GM20431 (cell line): Measurements from ENCODE around the gene CTTNBP2.

Experiments
- in situ Hi-C: fragments of 300-500 bp; cut with MseI, MboI; formaldehyde crosslinking; loops from one replicate; pipeline ENCODE4 v1.15.0; 2020; ENCODE audit warnings: low sequenced_read_pairs; ENCODE audit not compliant: unreplicated experiment

The CTTNBP2 gene

DNA sequence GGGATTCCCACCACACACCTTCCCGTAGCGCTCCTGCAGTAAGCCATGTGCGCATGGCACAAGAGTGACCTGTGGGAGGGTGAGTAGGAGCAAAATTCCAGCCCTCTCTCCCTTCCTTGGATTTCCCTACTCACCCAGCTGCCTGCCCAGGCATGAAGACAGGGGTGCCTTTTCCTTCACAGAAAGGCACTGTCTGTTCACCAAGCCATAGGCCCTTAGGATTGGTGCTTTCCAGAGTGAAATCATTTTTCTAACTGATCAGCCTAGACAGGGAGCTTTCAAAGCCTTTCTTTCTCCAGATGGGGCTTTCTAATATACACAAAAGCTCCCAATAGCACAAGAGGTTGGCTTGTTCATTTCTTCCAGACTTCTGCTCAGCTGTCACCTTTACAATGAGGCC lies 79.7 kb downstream of the CTTNBP2 start:
- in situ Hi-C loops = no loop called here

DNA sequence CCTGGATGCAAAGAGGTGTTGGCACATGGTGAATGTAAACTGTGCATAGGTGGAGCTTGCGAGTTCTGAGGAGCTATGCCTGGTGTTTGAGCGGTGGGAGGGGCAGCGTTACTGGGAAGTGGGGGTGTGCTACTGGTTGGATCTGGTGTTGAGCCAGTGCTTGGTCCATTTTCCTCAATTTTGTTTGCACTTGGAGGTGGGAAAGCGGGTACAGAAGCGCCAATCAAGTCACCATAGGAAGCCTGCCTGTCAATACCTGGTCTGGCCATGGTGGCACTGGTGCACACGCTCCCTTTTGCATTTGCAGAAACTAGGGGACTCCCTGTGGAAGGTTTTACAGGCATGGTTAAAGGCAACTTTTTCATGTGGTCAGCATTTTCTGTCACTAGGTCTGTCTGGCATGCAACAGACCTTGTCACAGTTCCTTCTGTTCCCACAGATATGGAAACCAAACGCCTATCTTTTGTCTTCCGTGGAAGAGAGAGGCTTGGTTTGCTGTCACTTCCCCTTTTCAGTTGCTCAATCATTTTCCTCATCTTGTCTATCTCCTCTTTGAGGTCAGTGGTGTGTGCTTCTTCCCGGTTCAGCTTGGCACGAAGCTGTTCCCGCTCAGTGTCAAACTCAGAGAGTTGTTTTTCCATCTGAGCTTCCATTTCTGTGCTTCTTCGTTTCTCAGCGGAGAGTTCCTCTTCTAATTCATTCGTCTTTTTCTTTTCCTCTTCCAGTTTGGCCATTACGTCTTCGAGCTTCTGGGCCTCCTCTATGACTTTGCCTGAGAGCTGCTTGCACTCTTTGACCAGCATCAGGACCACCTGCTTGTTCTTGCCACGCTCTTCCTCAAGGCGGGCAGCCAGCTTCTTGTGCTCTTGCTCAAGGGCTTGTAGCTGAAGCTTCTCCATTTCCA lies 81.1 kb downstream of the CTTNBP2 start:
- in situ Hi-C loops = no loop called here

DNA sequence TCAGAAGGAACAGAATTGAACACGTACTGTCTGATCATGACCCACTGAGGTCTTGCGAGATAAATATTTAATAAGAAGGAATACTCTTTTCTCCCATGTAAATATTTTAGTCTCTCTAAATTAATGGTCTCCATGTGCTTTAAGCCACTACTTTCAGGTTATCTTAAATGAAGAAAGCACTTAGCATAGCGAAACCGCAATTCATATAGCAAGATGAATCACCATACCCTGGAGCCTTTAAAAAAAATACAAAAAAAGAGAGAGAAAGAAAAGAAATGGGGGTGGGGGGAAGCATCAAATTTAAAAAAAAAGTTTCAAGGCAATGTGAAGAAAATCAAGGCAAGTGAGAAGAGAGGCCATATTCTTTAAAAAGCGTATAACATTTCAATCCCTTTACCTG lies 82.5 kb downstream of the CTTNBP2 start:
- in situ Hi-C loops = no loop called here

DNA sequence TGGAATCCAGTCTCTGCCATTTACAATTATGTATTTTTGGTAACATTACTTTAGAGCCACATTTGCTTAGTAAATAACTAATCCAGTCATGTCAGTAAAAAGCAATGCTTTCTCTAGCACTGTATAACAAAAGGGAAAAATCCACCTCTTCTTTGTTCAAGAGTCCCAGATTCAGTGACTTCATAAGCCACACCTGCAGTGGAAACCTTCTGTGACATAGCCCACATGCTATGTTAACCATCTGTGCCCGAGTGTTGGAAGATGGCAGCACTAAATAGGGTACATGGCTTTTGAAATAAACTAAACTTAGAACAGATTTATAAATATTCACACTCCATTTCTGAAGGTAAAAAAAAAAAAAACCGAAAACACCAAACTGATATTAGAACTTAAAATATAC lies 83.0 kb downstream of the CTTNBP2 start:
- in situ Hi-C loops = no loop called here

DNA sequence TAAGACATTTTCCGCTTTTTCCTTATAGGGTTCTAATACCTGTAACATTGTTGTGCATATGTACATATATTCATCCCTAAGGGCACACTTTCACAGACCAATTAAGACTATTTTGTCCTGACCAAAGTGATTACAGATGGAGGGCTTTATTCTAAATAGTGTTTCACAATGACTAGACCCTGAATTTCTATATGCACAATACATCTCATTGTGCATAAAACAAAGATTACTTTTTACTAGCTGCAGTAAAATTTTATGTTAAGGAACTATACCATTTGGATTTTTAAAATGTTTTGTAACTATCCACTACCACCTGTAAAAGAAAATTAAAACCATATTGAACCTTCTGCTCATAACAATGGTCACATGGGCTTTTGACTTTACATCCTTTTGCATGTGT lies 87.8 kb downstream of the CTTNBP2 start:
- in situ Hi-C loops = no loop called here

DNA sequence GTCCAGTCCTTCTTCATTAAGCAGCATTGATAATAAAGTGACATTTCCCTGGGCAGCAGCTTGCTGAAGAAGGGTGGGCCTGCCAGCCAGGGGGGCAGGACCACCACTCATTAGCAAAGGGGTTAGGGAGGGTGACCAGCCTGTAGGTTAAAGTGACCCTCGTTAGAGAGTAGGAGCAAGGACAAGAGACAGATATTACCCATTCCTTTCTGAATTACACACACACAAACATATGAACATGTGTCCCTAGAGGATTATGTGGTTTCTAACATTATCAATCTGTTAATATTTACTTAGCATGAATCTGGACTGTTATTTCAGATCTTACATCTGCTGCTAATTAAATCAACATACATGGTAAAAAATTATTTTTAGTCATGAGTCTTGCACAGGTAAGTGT lies 88.9 kb downstream of the CTTNBP2 start:
- in situ Hi-C loops = no loop called here

DNA sequence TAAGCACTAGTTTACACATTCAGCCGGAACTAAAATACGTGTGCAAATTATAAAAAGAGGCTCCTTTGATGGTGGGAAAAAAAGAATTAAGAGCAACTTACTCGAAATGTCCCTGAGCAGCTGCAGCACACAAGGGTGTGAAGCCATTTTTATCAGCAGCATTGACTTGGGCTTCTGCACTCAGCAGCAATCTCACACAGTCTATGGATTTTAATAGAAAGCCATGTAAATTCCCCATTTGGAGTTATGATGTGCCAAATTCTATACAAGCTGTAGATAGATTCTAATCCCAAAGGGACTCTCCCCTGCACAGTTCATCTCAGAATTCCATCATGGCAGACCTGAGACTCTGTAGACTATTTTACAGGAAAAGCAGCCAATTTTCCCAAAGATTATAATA lies 90.5 kb downstream of the CTTNBP2 start:
- in situ Hi-C loops = no loop called here

DNA sequence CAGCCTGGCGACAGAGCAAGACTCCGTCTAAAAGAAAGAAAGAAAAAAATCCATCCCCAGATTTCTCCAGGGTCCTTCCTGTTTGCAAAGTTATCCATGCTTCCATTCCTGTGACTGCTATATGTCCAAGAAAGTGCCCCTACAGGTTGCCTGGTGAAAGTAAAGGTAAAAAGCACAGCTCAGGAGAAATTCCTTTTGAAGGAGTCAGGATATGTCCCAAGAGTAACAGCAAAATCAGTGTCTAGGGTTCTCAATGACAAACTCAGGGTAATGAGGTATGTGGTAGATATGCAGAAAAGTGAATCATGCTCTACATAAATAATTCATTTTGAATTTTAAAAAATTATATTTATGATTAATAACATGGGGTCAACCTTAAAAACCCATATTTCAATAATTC lies 91.5 kb downstream of the CTTNBP2 start:
- in situ Hi-C loops = no loop called here

DNA sequence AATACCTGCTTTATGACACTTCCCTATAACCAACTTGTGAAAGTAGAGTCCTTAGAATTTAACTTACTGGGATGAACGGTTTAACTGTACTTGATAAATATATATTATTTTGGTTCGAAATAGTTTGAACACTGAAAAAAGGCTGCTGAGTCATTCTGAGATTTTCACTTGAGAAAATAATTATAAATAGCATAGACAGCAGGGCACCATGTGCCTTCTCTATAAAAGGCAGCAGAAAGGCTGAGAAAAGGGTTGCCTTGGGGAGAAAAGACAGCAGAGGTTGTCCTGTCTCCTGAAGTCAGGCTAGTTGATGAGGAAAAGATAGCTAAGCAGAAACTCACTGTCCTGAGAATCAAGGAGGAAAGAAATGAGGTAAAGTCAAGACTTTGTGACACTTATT lies 92.4 kb downstream of the CTTNBP2 start:
- in situ Hi-C loops = no loop called here

DNA sequence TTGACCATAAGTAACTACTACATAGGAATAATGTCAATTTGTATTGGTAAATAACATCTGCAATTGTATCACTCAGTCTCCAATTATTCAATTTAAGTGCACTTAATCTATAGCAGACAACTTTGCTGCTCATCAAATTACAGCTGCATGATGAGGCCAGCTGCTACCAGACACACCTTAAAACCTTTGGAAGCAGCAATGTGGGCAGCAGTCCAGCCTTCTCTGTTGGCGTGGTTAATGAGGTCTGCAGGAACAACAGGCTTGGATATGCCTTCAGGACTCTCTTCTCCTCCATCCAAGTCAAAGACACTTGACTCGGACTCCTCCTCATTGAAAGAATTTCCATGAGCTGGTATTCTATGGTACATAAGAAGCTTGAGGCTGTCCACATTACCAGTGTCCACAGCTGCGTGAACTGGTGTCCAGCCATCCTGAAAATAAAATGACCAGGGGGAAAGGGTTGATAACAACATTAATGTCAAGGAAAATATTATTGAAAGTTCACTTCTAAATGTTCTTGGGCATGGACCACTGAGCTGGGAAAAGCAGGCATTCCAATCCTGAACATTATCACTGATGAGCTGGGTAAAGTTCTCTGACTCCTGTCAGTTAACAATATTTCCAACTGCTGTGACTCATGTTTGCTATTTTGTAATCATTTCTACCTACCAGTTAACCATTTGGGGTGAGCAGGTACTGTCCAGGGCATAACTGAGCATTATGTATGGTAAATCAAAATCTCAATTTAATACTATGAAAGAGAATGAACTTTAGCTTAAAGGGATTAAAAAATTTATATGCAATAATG lies 95.7 kb downstream of the CTTNBP2 start:
- in situ Hi-C loops = no loop called here

DNA sequence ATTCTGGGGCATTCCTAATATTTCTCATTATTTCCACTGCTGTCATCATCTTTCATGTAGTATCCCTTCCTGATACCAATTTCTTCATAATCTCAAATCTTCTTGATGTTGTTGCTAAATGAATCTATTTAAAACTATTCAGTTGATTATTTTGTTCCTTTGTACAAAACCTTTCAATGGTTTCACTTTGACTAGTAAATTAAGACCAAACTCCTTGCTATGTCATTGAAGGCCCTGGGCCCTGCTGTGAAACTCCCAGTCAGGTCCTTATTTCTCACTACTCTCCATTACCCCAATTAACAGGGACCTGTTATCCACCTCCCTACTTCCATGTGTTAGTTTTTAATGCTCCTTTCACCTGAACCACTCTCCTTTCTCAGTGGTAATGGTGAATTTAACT lies 97.0 kb downstream of the CTTNBP2 start:
- in situ Hi-C loops = no loop called here

DNA sequence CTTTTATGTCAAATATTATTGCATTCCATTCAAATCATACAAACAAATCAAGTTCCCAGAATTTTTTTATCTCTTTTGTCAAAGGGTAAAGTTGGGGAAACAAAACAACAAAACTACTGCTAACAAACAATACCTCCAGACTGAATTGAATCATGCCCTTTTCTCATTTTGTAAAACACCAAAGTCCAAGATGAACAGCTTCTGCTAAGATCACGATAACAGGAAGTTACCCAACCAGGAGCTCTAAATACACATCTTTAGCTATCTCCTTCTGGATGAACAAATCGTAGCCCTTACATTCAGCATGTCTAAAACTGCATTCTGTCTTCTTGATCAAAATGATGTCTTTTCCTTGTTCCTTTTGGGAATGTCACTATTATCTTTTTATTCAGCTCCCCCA lies 97.4 kb downstream of the CTTNBP2 start:
- in situ Hi-C loops = no loop called here

DNA sequence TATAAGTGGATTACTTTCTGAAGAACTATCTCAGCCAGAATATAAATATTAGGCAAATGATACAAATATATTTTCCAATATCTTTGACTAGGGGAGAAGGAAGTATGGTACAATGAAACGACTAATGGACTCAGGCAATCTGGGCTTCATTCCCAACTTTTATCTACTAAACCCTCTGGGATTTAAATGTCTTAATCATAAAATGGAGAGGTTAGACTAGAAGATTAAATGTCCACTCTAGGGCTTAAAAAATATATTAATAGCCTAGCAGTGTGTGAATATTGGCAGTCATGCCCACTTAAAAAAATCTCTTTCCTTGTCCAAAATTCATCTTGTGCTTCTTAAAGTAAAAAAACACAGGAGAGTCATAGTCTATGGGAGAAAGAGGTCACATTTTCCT lies 98.3 kb downstream of the CTTNBP2 start:
- in situ Hi-C loops = no loop called here

DNA sequence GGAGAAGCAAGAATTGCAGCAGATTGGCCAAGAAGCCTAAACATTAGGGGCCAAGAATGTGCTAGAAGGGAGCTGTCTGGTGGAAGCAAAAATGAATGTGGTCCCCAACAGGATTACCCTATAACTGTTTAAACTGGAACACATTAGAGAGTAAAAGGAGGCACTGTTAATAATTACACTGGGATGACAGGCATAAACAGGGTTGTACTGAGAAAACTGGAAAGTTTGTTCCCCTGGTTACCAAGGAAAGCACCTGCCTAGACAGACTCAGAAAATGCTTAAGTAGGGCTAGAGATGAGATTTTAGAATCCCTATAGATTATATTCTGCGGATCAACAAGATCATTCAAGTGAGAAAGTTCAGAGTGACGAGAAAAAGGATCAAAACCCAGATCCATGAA lies 100.8 kb downstream of the CTTNBP2 start:
- in situ Hi-C loops = no loop called here

DNA sequence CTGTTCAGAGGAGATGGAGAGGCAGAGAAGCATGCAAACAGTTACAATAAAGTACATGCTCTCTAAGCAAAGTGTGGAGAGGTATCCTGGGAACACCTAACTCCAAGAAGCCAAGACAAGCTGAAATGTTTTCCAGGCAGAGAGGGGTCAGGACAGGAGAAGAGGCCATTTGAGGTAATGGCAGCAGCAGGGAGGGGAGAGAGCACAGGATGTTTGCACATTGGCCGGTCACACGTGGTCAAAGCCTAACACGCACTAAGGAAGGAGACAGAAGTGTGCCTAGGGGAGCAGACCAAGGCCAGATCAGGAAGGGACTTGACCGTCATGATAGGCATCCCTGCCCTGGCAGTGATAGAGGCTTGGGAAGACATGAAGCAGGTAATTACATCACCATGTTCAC lies 101.5 kb downstream of the CTTNBP2 start:
- in situ Hi-C loops = no loop called here

DNA sequence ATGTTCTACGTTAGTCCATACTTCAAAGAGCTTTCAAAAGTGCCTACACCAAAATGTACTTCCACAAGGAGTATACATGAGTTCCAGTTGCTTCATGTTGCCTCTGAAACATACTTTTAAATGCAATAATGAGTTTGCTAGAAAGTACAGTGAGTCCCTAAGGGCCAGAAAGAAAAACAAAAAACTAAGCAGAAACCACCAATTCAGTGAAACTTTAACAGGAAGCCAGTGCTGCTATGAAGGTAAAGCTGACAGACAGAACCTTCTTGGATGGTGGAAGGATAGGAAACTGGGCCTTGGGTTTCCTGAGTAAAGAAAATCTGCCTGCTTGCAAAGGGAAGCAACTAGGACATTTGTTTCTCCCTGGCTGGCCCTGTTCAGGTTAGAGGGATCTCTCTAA lies 104.2 kb downstream of the CTTNBP2 start:
- in situ Hi-C loops = no loop called here

DNA sequence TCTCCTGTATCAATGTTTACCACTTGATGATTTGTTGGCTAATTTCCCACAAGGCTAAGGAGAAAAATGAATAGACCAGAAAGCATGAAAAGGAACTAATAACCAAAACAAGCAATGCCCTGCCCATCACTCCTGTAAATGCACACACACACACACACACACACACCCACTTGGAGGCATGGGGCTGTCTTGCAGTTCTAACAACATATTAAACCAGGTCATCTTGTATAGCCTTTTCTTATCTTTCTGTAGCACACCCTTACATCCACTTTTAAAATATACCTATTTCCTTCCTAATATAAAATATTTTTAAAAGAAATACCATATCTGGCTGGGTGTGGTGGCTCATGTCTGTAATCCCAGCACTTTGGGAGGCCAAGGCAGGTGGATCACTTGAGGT lies 105.3 kb downstream of the CTTNBP2 start:
- in situ Hi-C loops = no loop called here

DNA sequence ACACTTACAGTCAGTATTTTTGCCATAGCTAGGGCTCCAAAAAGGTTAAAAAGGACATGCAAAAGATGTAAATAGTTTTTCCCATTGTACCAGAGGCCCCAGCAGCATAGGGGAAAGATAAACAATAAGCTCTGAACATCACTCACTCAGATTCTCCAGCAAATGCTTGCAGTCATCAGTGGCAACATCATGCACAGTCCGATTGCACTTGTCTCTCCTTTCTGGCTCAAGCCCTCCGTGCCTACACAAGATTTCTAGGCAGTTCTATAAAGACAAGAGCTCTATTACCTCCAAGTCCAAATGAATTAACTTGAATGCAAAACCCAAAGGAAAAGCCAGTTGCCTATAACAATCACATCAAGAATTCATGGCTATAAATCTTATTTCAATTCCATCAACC lies 106.3 kb downstream of the CTTNBP2 start:
- in situ Hi-C loops = no loop called here

DNA sequence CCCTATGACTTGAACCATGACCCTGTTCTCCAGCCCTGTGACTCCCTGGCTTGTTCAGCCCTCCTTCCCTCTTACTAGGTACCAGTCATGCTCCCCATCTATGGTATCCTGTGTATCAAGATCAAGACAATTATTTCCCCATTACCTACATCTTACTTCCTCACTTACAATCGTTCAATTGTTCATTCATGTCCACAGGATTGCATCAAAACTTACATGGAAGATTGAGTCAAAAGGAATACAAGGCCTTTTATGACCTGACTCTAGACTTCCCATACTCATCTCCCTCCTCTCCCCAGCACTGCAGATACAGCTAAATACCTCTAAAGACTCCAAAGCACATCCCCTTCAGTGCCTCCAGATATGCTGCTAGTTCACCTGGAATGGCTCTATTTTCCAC lies 109.2 kb downstream of the CTTNBP2 start:
- in situ Hi-C loops = no loop called here

DNA sequence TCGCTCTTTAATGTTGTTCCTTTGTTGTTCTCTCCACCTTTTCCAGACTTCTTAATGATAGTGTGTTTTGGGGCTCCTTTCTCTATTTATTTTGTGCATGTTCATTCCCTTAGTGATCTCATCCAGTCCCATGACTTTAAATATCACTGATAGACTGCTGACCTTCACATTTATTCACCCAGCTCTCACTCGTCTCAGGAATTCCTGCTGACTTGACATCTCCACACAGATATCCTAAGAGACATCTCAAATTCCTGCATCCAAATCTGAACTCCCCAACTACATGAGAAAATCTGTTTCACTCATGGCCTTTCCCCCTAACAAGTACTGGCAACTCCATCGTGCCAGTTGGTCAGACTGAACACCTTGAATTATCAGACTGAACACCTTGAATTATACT lies 111.2 kb downstream of the CTTNBP2 start:
- in situ Hi-C loops = no loop called here

DNA sequence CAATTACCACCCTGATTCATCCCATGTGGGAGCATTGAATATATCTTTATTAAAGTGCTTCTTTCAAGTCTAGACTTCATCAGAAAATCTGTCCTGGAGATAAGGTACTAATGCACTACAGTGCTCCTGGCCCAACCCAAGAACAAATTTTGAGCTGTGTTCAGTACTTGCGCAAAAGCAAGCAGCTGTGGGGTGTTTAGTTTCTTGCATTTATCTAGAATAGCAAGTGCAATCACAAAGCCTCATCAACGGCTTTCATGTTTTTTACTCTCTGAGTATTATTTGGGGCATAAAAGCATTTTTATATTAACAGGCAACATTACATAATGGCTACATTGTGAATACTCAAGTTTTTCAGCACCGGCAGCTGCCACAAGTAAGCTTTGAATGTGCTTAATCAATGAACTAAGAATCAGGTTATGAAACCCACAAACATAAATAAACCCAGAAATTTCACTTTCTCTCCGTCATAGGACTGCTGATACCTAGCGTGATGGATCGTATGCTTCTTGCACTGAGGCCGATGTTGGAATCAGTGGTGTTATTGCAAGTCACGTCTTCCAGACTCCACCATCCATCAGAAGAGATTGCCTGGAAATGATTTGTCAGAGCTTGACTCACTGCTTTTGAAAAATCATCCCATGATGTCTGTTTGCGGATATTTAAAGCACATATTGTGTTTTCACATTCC lies 113.1 kb downstream of the CTTNBP2 start:
- in situ Hi-C loops = no loop called here
